IMR-90 (cell line): ENCODE measurements around the gene SMAD7. TPM values are rescaled to one million over a fixed set of nuclear protein-coding genes. Genes with fewer than 3 reads are reported as not detected.

ENCODE experiments used
- ATAC-seq: fragments of 200-7000 bp; cut with Tn5 transposase; 2 replicates; pipeline ENCODE4 v1.9.1; 2020; ENCODE audit warnings: low read depth, mild to moderate bottlenecking, moderate library complexity
- BruUV-seq: library from RNA; stranded (reverse); fragments of 400-500 nt; replicated peaks from 2 replicates; lab custom pipeline; 2021; lab: Mats Ljungman, UMichigan
- CTCF ChIA-PET: fragments of 300-600 bp; formaldehyde crosslinking; extraction: SDS; loops from one replicate; lab custom pipeline; 2021; ENCODE audit warnings: antibody characterized with exemption; lab: Yijun Ruan, JAX
- POLR2A ChIA-PET: fragments of 300-600 bp; sonication (Branson Sonifier 250); formaldehyde crosslinking; loops from one replicate; lab custom pipeline; 2022; ENCODE audit warnings: antibody characterized with exemption; ENCODE audit not compliant: unreplicated experiment; lab: Charles Lee
- DNase-seq: peaks from one replicate; pipeline ENCODE4 v3.0.0; 2013
- H2AFZ ChIP-seq: replicated peaks from 2 replicates; pipeline ENCODE3; 2013; ENCODE audit warnings: low read length, mild to moderate bottlenecking; ENCODE audit not compliant: poor library complexity
- H2AK5ac ChIP-seq: 2 replicates; pipeline ENCODE4 v1.6.1; 2013; ENCODE audit warnings: low read depth, low read length, inconsistent platforms
- H2AK9ac ChIP-seq: replicated peaks from 2 replicates; pipeline ENCODE3; 2013; ENCODE audit warnings: mild to moderate bottlenecking, low read depth, low read length, moderate library complexity; ENCODE audit not compliant: poor library complexity
- H2BK120ac ChIP-seq: 2 replicates; pipeline ENCODE4 v1.6.1; 2013; ENCODE audit warnings: low read depth, low read length, inconsistent platforms
- H2BK15ac ChIP-seq: 3 replicates; pipeline ENCODE4 v1.6.1; 2013; ENCODE audit warnings: low read depth, low read length, inconsistent platforms
- H2BK20ac ChIP-seq: 2 replicates; pipeline ENCODE4 v1.6.1; 2013; ENCODE audit warnings: low read depth, mild to moderate bottlenecking, inconsistent platforms, low read length, moderate library complexity
- H2BK5ac ChIP-seq: 2 replicates; pipeline ENCODE4 v1.6.1; 2013; ENCODE audit warnings: mild to moderate bottlenecking, low read depth, low read length, inconsistent platforms; ENCODE audit not compliant: poor library complexity, severe bottlenecking
- H3K14ac ChIP-seq: replicated peaks from 2 replicates; pipeline ENCODE4 v1.6.1; 2013; ENCODE audit warnings: low read depth, low read length, inconsistent platforms
- H3K18ac ChIP-seq: 2 replicates; pipeline ENCODE4 v1.6.1; 2013; ENCODE audit warnings: low read depth, low read length, control low read depth
- H3K23ac ChIP-seq: 2 replicates; pipeline ENCODE4 v1.6.1; 2013; ENCODE audit warnings: low read depth, low read length, inconsistent platforms
- H3K27ac ChIP-seq: 2 replicates; pipeline ENCODE4 v1.5.1; 2013; ENCODE audit warnings: mild to moderate bottlenecking, control low read depth, low read length; ENCODE audit not compliant: insufficient read depth
- H3K27me3 ChIP-seq: 2 replicates; pipeline ENCODE4 v1.6.1; 2013; ENCODE audit warnings: low read length; ENCODE audit not compliant: control insufficient read depth, insufficient read depth
- H3K36me3 ChIP-seq: 2 replicates; pipeline ENCODE4 v1.6.1; 2013; ENCODE audit warnings: low read length, mixed read lengths; ENCODE audit not compliant: control insufficient read depth, insufficient read depth
- H3K4ac ChIP-seq: 2 replicates; pipeline ENCODE4 v1.6.1; 2013; ENCODE audit warnings: low read depth, low read length, inconsistent platforms
- H3K4me1 ChIP-seq: 2 replicates; pipeline ENCODE4 v1.6.1; 2013; ENCODE audit warnings: low read length, mixed read lengths; ENCODE audit not compliant: control insufficient read depth, insufficient read depth
- H3K4me2 ChIP-seq: 2 replicates; pipeline ENCODE4 v1.6.1; 2013; ENCODE audit warnings: low read depth, mild to moderate bottlenecking, control low read depth, low read length, moderate library complexity
- H3K4me3 ChIP-seq: 2 replicates; pipeline ENCODE4 v1.5.1; 2013; ENCODE audit warnings: low read depth, mild to moderate bottlenecking, control low read depth, low read length, moderate library complexity; ENCODE audit not compliant: insufficient read depth
- H3K56ac ChIP-seq: 2 replicates; pipeline ENCODE4 v1.6.1; 2013; ENCODE audit warnings: low read length, inconsistent platforms; ENCODE audit not compliant: insufficient read depth; ENCODE audit errors: extremely low read depth
- H3K79me1 ChIP-seq, 2 experiments: 2 replicates each; pipeline ENCODE4 v1.6.1; 2013; ENCODE audit warnings: low read length in 2 of 2, inconsistent platforms in 1 of 2, low read depth in 1 of 2
- H3K9ac ChIP-seq: 2 replicates; pipeline ENCODE4 v1.6.1; 2013; ENCODE audit warnings: low read depth, low read length, control low read depth
- H3K9me1 ChIP-seq: 2 replicates; pipeline ENCODE4 v1.6.1; 2013; ENCODE audit warnings: low read length, inconsistent platforms; ENCODE audit not compliant: insufficient read depth
- H3K9me3 ChIP-seq: 2 replicates; pipeline ENCODE4 v1.6.1; 2013; ENCODE audit warnings: low read length; ENCODE audit not compliant: control insufficient read depth, insufficient read depth
- H4K20me1 ChIP-seq: 2 replicates; pipeline ENCODE4 v1.6.1; 2013; ENCODE audit warnings: low read length, inconsistent platforms; ENCODE audit not compliant: insufficient read depth
- H4K5ac ChIP-seq: 2 replicates; pipeline ENCODE4 v1.6.1; 2013; ENCODE audit warnings: mild to moderate bottlenecking, low read depth, low read length, control low read depth
- H4K8ac ChIP-seq, 2 experiments: 2 replicates each; pipeline ENCODE4 v1.6.1; 2013; ENCODE audit warnings: low read depth in 2 of 2, low read length in 2 of 2, control low read depth in 1 of 2, inconsistent platforms in 1 of 2
- H4K91ac ChIP-seq: 2 replicates; pipeline ENCODE4 v1.6.1; 2013; ENCODE audit warnings: low read depth, low read length, inconsistent platforms; ENCODE audit not compliant: insufficient read depth
- ELK1 ChIP-seq: fragments of 150-350 bp; IDR thresholded peaks from 2 replicates; pipeline ENCODE4 v1.6.1; 2016; ENCODE audit warnings: low read depth, mild to moderate bottlenecking, low read length, moderate library complexity, borderline replicate concordance
- FOS ChIP-seq: fragments of 150-350 bp; IDR thresholded peaks from 2 replicates; pipeline ENCODE4 v1.6.1; 2016; ENCODE audit warnings: low read depth, low read length
- POLR2A ChIP-seq: IDR thresholded peaks from 2 replicates; pipeline ENCODE4 v1.6.1; 2012; ENCODE audit warnings: mild to moderate bottlenecking, low read depth, low read length
- RCOR1 ChIP-seq: IDR thresholded peaks from 2 replicates; pipeline ENCODE4 v1.6.1; 2012; ENCODE audit warnings: mild to moderate bottlenecking, low read length, improper control_type of control experiment; ENCODE audit not compliant: insufficient replicate concordance
- RFX5 ChIP-seq: IDR thresholded peaks from 2 replicates; pipeline ENCODE4 v1.8.0; 2012; ENCODE audit warnings: low read depth, mild to moderate bottlenecking, low read length, moderate library complexity
- WGBS, 2 experiments: methylation state at CpG; one replicate each; pipeline versions ENCODE4 v1.1.5 to v1.1.7; 2013; ENCODE audit warnings: missing lambda C conversion rate in 2 of 2; ENCODE audit not compliant: insufficient read length in 1 of 2; ENCODE audit errors: extremely low coverage in 2 of 2; 5-methylcytosine and 5-hydroxymethylcytosine counted together
- dilution Hi-C: fragments of 300-500 bp; cut with HindIII; formaldehyde crosslinking; loops from one replicate; pipeline ENCODE4 v1.14.3; 2018; ENCODE audit warnings: low sequenced_read_pairs; ENCODE audit not compliant: unreplicated experiment
- in situ Hi-C: fragments of 300-500 bp; cut with MboI; formaldehyde crosslinking; loops from 3 replicates; pipeline ENCODE4 v1.14.3; 2019; ENCODE audit warnings: low sequenced_read_pairs, inconsistent platforms, mixed read lengths
- intact Hi-C: fragments of 100-400 bp; cut with micrococcal nuclease; formaldehyde crosslinking; loops from 2 replicates; pipeline ENCODE4 v1.10.0; 2022
- polyA plus RNA-seq, 3 experiments: library from polyadenylated mRNA; depleted of rRNA; stranded (reverse); fragments of >200 nt; gene quantifications; 2 replicates each; pipeline ENCODE4 v1.2.3, GENCODE V29; 2012; ENCODE audit warnings: low replicate concordance in 1 of 3
- total RNA-seq: library from RNA; depleted of rRNA; stranded (reverse); fragments of >200 nt; gene quantifications from 2 replicates; pipeline ENCODE4 v1.2.3, GENCODE V29; 2012

The SMAD7 gene
- total and polyA plus RNA-seq, 2 of the 4 experiments (the other 2 are of a cell fraction) = 15.8 to 17.6 TPM

- peak overlapping the region; percentile 93 for H3K27ac ChIP-seq
- ATAC-seq = peak; percentile 4; the same call in 1 of the 2 replicates
- peak overlapping the region; percentile 90 for H3K23ac ChIP-seq
- no peak overlapping the region for H3K4me3 ChIP-seq
- TF ChIP-seq ELK1 (no peak), FOS (peak; percentile 67; the same call in 1 of the 2 replicates), POLR2A (no peak), RFX5 (no peak), RCOR1 (no peak)
- peak overlapping the region; percentile 94 for H2BK5ac ChIP-seq
- peak overlapping the region; percentile 84 for H4K91ac ChIP-seq
- peak overlapping the region; percentile 47; the same call in 1 of the 2 replicates for H3K56ac ChIP-seq
- no peaks in the 10 kb centered on the region for H3K27me3 ChIP-seq
- peak overlapping the region; percentile 16 for H2AFZ ChIP-seq
- H2BK120ac ChIP-seq = peak overlapping the region; percentile 75
- no peaks in the 10 kb centered on the region for H3K9me3 ChIP-seq
- dilution Hi-C loops (no loop called here), intact Hi-C loops (loop anchor here (2.0 kb wide), 1 partner anchor 17 kb away; no protein-coding TSS in a partner anchor), in situ Hi-C loops (no loop called here)
- H3K4me1 ChIP-seq = peaks cover 53% of the 10 kb centered on the region
- H3K4me2 ChIP-seq = peak overlapping the region; percentile 69
- peak overlapping the region; percentile 65 for H2AK9ac ChIP-seq
- ChIA-PET POLR2A (no interaction called here), CTCF (interaction anchor here (1.4 to 1.5 kb wide), 3 partner anchors 24 to 89 kb away, joined by 3 to 4 read pairs (median 3); no protein-coding TSS in a partner anchor)
- DNase-seq = peak; percentile 69
- H4K8ac ChIP-seq = peak overlapping the region; percentile 63 to 92; a peak in 3 of 4 replicates
- peak overlapping the region; percentile 73 for H2AK5ac ChIP-seq
- peaks cover 26% of the 10 kb centered on the region for H3K36me3 ChIP-seq
- peak overlapping the region; percentile 16; the same call in 1 of the 3 replicates for H2BK15ac ChIP-seq
- BruUV-seq = no TSS peak
- H4K20me1 ChIP-seq = peaks cover 66% of the 10 kb centered on the region
- peaks cover 31% of the 10 kb centered on the region for H3K9me1 ChIP-seq
- peak overlapping the region; percentile 61 for H4K5ac ChIP-seq
- H3K4ac ChIP-seq = peak overlapping the region; percentile 80
- 28% methylated on average over 6 of the region's 15 CpGs; no CpG with 5 or more reads in 1 of the 2 experiments for WGBS, 2 experiments
- peaks cover 5 to 85% of the 10 kb centered on the region in 2 experiments; a peak in 3 of 4 replicates for H3K79me1 ChIP-seq
- peak overlapping the region; percentile 50 for H3K9ac ChIP-seq
- peak overlapping the region; percentile 73 for H2BK20ac ChIP-seq
- peak overlapping the region; percentile 83 for H3K14ac ChIP-seq
- peak overlapping the region; percentile 55 for H3K18ac ChIP-seq
Measured at GRCh38 chr18:48923746-48924629, 26.8 kb downstream of the SMAD7 start.
